Neural crest cell (in vitro differentiated cells): ENCODE results near the gene HOXC6. TPM values are rescaled to one million over a fixed set of nuclear protein-coding genes. Genes with fewer than 3 reads are reported as not detected.
A peak's percentile ranks its signal among the peaks of the same experiment; 100 is the strongest.

Source experiments
- DNase-seq: peaks from one replicate; pipeline ENCODE4 v3.0.0; 2021; ENCODE audit warnings: low read depth, mixed read lengths, low spot score
- H3K27ac Mint-ChIP-seq: one replicate; pipeline ENCODE4 v1.8.0; 2021; ENCODE audit warnings: mild to moderate bottlenecking, mixed read lengths; ENCODE audit not compliant: unreplicated experiment
- H3K27me3 Mint-ChIP-seq: 2 replicates; pipeline ENCODE4 v1.8.0; 2021; ENCODE audit warnings: low read depth, mild to moderate bottlenecking, mixed read lengths
- H3K36me3 Mint-ChIP-seq: 2 replicates; pipeline ENCODE4 v1.8.0; 2021; ENCODE audit warnings: low read depth, mild to moderate bottlenecking, mixed read lengths
- H3K4me1 Mint-ChIP-seq: 2 replicates; pipeline ENCODE4 v1.8.0; 2021; ENCODE audit warnings: mixed read lengths
- H3K4me3 Mint-ChIP-seq: one replicate; pipeline ENCODE4 v1.8.0; 2021; ENCODE audit warnings: mild to moderate bottlenecking, mixed read lengths
- H3K9me3 Mint-ChIP-seq: 2 replicates; pipeline ENCODE4 v1.8.0; 2021; ENCODE audit warnings: mixed read lengths
- CTCF ChIP-seq: fragments of 200-600 bp; sonication (generic); conservative IDR thresholded peaks from 2 replicates; pipeline ENCODE4 v1.5.0; 2021; ENCODE audit warnings: antibody characterized with exemption, mild to moderate bottlenecking
- total RNA-seq: library from RNA; stranded (reverse); gene quantifications from 2 replicates; pipeline ENCODE4 v1.2.1, GENCODE V29; 2021

Gene HOXC6
- total RNA-seq, 1 donor from 2014 or later: 11.0 TPM

- DNase-seq: no peak
- no peak overlapping the region for H3K4me3 Mint-ChIP-seq
- H3K9me3 Mint-ChIP-seq: no peaks in the 10 kb centered on the region
- H3K36me3 Mint-ChIP-seq: peaks cover 3% of the 10 kb centered on the region
- H3K27me3 Mint-ChIP-seq: peaks cover 100% of the 10 kb centered on the region
- no peak for TF ChIP-seq CTCF
- no peak overlapping the region for H3K27ac Mint-ChIP-seq
- no peaks in the 10 kb centered on the region for H3K4me1 Mint-ChIP-seq
These were observed 46.3 kb upstream of the HOXC6 start for GRCh38 chr12:53981634-53982565.

- peaks cover 3% of the 10 kb centered on the region for H3K36me3 Mint-ChIP-seq
- H3K27me3 Mint-ChIP-seq: peaks cover 100% of the 10 kb centered on the region
- no peaks in the 10 kb centered on the region for H3K9me3 Mint-ChIP-seq
- no peaks in the 10 kb centered on the region for H3K4me1 Mint-ChIP-seq
- no peak overlapping the region for H3K27ac Mint-ChIP-seq
- no peak for TF ChIP-seq CTCF
- H3K4me3 Mint-ChIP-seq: no peak overlapping the region
- DNase-seq: no peak
These were observed 45.3 kb upstream of the HOXC6 start for GRCh38 chr12:53982648-53983567.

DNA sequence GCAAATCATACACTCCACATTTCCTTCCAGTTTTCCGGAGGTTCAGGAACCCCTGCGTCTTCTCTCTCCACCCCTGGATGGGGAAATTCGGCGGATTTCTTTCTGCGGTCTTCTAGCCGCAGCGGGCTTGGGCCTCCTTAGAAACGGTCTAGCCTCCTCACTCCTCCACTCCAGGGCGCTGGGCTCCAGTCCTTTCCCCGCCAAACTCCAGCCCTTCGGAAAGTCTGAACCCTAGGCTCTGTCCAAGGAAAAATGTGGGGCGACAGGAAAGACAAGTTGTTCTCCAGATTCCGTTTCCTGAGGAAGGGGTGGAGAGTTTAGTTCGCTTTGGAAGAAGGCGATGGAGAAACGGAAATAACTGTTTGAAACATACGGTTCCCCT lies 44.7 kb upstream of the HOXC6 start:
- Mint-ChIP-seq H3K36me3 (peaks cover 3% of the 10 kb centered on the region), H3K27ac (no peak overlapping the region), H3K4me1 (no peaks in the 10 kb centered on the region), H3K27me3 (peaks cover 100% of the 10 kb centered on the region), H3K9me3 (no peaks in the 10 kb centered on the region), H3K4me3 (no peak overlapping the region)
- DNase-seq: no peak
- TF ChIP-seq CTCF: no peak

GRCh38 chr12:53983950-53984572 lies 44.2 kb upstream of the HOXC6 start:
- Mint-ChIP-seq H3K9me3 (no peaks in the 10 kb centered on the region), H3K27me3 (peaks cover 100% of the 10 kb centered on the region), H3K4me1 (peaks cover 3% of the 10 kb centered on the region), H3K27ac (no peak overlapping the region), H3K36me3 (peaks cover 3% of the 10 kb centered on the region), H3K4me3 (no peak overlapping the region)
- TF ChIP-seq CTCF: no peak
- no peak for DNase-seq

- peaks cover 3% of the 10 kb centered on the region for H3K36me3 Mint-ChIP-seq
- TF ChIP-seq CTCF: peak; percentile 70
- peak within 1 kb of the TSS; percentile 68 for H3K4me3 Mint-ChIP-seq
These were observed 43.1 kb upstream of the HOXC6 start, which contains the start of gene HOXC10 for GRCh38 chr12:53984901-53985691. Gene HOXC10 (plus strand): TSS chr12:53985146. CDS start chr12:53985260, 114 bp downstream.

More at GRCh38 chr12:53984901-53985691, 43.1 kb upstream of the HOXC6 start, which contains the start of gene HOXC10:
- Mint-ChIP-seq H3K9me3 (no peaks in the 10 kb centered on the region), H3K27ac (no peak within 1 kb of the TSS), H3K27me3 (peaks cover 100% of the 10 kb centered on the region), H3K4me1 (peaks cover 8% of the 10 kb centered on the region)
- peak; percentile 76 for DNase-seq
